Measurements from ENCODE around the gene SEMA6B. TPM values are rescaled to one million over a fixed set of nuclear protein-coding genes. Genes with fewer than 3 reads are reported as not detected.

The SEMA6B gene
- total and polyA plus RNA-seq, 2 of the 4 experiments (the other 2 are of a cell fraction), result 0.18 to 0.72 TPM

DNA sequence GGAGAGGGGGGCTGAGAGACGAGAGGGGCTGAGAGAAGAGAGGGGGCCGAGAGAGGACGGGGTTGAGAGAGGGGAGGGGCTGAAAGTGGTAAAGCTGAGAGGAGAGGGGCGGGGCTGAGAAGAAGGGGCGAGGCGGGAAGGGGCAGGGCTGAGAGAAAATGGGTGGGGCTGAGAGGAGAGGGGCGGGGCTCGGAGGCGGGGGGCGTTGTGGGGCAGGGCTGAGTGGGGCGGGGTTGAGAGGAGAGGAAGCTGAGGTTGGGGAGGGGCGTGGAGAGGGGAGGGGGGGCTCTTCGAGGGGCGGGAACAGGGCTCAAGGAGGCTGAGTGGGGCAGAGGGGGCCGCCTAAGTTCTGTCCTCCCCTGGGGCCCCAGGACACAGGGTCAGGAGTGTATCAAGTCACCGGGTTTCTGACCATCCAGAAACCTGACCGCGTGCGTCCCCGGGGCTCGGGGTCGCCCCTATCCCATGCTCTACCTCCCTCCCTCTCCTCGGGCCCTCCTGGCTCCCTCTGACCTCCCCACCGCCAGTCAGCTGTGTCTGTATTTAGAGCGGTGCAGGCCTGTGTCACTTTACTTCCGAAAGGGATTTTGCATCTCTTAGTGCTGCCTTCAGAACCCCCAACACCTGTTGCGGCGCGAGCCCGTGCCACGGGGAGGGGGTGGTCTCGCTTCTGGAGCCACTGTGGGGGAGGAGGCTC lies 38.6 kb upstream of the SEMA6B start:
- Histone ChIP-seq H3K79me1 (ENCODE audit: low read depth in 1 of 2, low read length in 2 of 2) (no peaks in the 10 kb centered on the region), H3K9ac (ENCODE audit: low read depth, low read length) (no peak overlapping the region), H3K4me1 (ENCODE audit: control insufficient read depth, insufficient read depth, low read length) (peaks cover 3% of the 10 kb centered on the region; the same call in 1 of the 2 replicates), H2BK20ac (ENCODE audit: low read depth, low read length) (no peak overlapping the region), H4K91ac (ENCODE audit: insufficient read depth, low read depth, low read length) (no peak overlapping the region), H2AK5ac (ENCODE audit: low read depth, low read length) (no peak overlapping the region), H3K27ac (ENCODE audit: insufficient read depth, low read length) (no peak overlapping the region), H3K23ac (ENCODE audit: low read depth, low read length) (no peak overlapping the region), H2BK120ac (ENCODE audit: low read depth, low read length) (no peak overlapping the region), H4K20me1 (ENCODE audit: insufficient read depth, low read length) (no peaks in the 10 kb centered on the region), H3K9me3 (ENCODE audit: control insufficient read depth, insufficient read depth, low read length) (no peaks in the 10 kb centered on the region), H3K4ac (ENCODE audit: low read depth, low read length) (no peak overlapping the region), H3K14ac (replicated peaks; ENCODE audit: low read depth, low read length) (no peak overlapping the region), H3K36me3 (ENCODE audit: control insufficient read depth, insufficient read depth, low read length) (no peaks in the 10 kb centered on the region), H2AFZ (replicated peaks; ENCODE audit: low read length, poor library complexity) (peak overlapping the region; percentile 87), H4K5ac (ENCODE audit: low read depth, low read length) (no peak overlapping the region; the same call in 1 of the 2 replicates), H2BK5ac (ENCODE audit: low read depth, low read length, poor library complexity, severe bottlenecking) (no peak overlapping the region), H3K4me3 (ENCODE audit: insufficient read depth, low read depth, low read length) (peak overlapping the region; percentile 10; the same call in 1 of the 2 replicates), H3K9me1 (ENCODE audit: insufficient read depth, low read length) (no peaks in the 10 kb centered on the region), H3K18ac (ENCODE audit: low read depth, low read length) (no peak overlapping the region), H3K27me3 (ENCODE audit: control insufficient read depth, insufficient read depth, low read length) (peaks cover 31% of the 10 kb centered on the region), H2AK9ac (replicated peaks; ENCODE audit: low read depth, low read length, poor library complexity) (peak overlapping the region; percentile 61), H2BK15ac (ENCODE audit: low read depth, low read length) (no peak overlapping the region), H3K56ac (ENCODE audit: extremely low read depth, insufficient read depth, low read length) (no peak overlapping the region; the same call in 1 of the 2 replicates), H3K4me2 (ENCODE audit: low read depth, low read length) (peak overlapping the region; percentile 67; the same call in 1 of the 2 replicates), H4K8ac (ENCODE audit: low read depth in 2 of 2, low read length in 2 of 2) (no peak overlapping the region)
- DNase-seq (no peak), ATAC-seq (ENCODE audit: low read depth) (peak; percentile 89)
- in situ Hi-C loops (cut with MboI; ENCODE audit: low sequenced_read_pairs) (no loop called here), dilution Hi-C loops (cut with HindIII; ENCODE audit: low sequenced_read_pairs, unreplicated experiment) (no loop called here), intact Hi-C loops (cut with micrococcal nuclease) (no loop called here)
- ChIA-PET CTCF (interaction anchor here (1.0 kb wide), 1 partner anchor 9 kb away, joined by 3 read pairs; no protein-coding TSS in a partner anchor), POLR2A (ENCODE audit: unreplicated experiment) (no interaction called here)
- BruUV-seq (replicated peaks), result no TSS peak
- 0% methylated on average over 7 of the region's 32 CpGs; no CpG with 5 or more reads in 1 of the 2 experiments for WGBS, 2 experiments (ENCODE audit: extremely low coverage in 2 of 2, insufficient read length in 1 of 2)
- TF ChIP-seq NFE2L2 (IDR thresholded peaks at IDR 0.05; ENCODE audit: low read depth, low read length) (no peak), MAZ (IDR thresholded peaks at IDR 0.05; ENCODE audit: borderline replicate concordance, low read depth, low read length) (no peak), MXI1 (IDR thresholded peaks at IDR 0.05; ENCODE audit: borderline replicate concordance, low read depth, low read length) (no peak), MAFK (IDR thresholded peaks at IDR 0.05; ENCODE audit: low read depth, low read length) (no peak), POLR2A (IDR thresholded peaks at IDR 0.05; ENCODE audit: low read depth, low read length) (no peak), BHLHE40 (IDR thresholded peaks at IDR 0.05; ENCODE audit: low read depth, low read length) (no peak), SMC3 (IDR thresholded peaks at IDR 0.05; ENCODE audit: low read depth, low read length) (no peak), FOS (IDR thresholded peaks at IDR 0.05; ENCODE audit: low read depth, low read length) (no peak), CEBPB (IDR thresholded peaks at IDR 0.05; ENCODE audit: low read depth, low read length) (no peak), RAD21 (IDR thresholded peaks at IDR 0.05; ENCODE audit: low read length) (no peak), CHD1 (IDR thresholded peaks at IDR 0.05; ENCODE audit: low read depth, low read length) (no peak), RFX5 (IDR thresholded peaks at IDR 0.05; ENCODE audit: low read depth, low read length) (no peak), RCOR1 (IDR thresholded peaks at IDR 0.05; ENCODE audit: insufficient replicate concordance, low read length) (no peak)
- TF ChIP-seq, protein P1, sequence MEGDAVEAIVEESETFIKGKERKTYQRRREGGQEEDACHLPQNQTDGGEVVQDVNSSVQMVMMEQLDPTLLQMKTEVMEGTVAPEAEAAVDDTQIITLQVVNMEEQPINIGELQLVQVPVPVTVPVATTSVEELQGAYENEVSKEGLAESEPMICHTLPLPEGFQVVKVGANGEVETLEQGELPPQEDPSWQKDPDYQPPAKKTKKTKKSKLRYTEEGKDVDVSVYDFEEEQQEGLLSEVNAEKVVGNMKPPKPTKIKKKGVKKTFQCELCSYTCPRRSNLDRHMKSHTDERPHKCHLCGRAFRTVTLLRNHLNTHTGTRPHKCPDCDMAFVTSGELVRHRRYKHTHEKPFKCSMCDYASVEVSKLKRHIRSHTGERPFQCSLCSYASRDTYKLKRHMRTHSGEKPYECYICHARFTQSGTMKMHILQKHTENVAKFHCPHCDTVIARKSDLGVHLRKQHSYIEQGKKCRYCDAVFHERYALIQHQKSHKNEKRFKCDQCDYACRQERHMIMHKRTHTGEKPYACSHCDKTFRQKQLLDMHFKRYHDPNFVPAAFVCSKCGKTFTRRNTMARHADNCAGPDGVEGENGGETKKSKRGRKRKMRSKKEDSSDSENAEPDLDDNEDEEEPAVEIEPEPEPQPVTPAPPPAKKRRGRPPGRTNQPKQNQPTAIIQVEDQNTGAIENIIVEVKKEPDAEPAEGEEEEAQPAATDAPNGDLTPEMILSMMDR (conservative IDR thresholded peaks at IDR 0.05; ENCODE audit: low read depth, low read length), result no peak
- TF ChIP-seq, protein P2, sequence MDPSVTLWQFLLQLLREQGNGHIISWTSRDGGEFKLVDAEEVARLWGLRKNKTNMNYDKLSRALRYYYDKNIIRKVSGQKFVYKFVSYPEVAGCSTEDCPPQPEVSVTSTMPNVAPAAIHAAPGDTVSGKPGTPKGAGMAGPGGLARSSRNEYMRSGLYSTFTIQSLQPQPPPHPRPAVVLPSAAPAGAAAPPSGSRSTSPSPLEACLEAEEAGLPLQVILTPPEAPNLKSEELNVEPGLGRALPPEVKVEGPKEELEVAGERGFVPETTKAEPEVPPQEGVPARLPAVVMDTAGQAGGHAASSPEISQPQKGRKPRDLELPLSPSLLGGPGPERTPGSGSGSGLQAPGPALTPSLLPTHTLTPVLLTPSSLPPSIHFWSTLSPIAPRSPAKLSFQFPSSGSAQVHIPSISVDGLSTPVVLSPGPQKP (IDR thresholded peaks at IDR 0.05; ENCODE audit: borderline replicate concordance, low read depth, low read length), result no peak
